Nephron progenitor cell (in vitro differentiated cells): ENCODE data around the gene MCU.

Experiments
- DNase-seq: peaks from one replicate; pipeline ENCODE4 v3.0.0; 2021
- H3K27ac Mint-ChIP-seq: 2 replicates; pipeline ENCODE4 v1.8.0; 2021; ENCODE audit warnings: mild to moderate bottlenecking, moderate library complexity, mixed read lengths
- H3K27me3 Mint-ChIP-seq: 2 replicates; pipeline ENCODE4 v1.8.0; 2021; ENCODE audit warnings: mild to moderate bottlenecking, low read depth, mixed read lengths; ENCODE audit not compliant: poor library complexity
- H3K36me3 Mint-ChIP-seq: 2 replicates; pipeline ENCODE4 v1.8.0; 2021; ENCODE audit warnings: low read depth, mixed read lengths
- H3K4me1 Mint-ChIP-seq: 2 replicates; pipeline ENCODE4 v1.8.0; 2021; ENCODE audit warnings: mixed read lengths
- H3K4me3 Mint-ChIP-seq: 2 replicates; pipeline ENCODE4 v1.8.0; 2021; ENCODE audit warnings: mild to moderate bottlenecking, moderate library complexity, mixed read lengths
- H3K9me3 Mint-ChIP-seq: 2 replicates; pipeline ENCODE4 v1.8.0; 2021; ENCODE audit warnings: mild to moderate bottlenecking, moderate library complexity, mixed read lengths
- TF ChIP-seq, protein P1 (sequence below): fragments of 200-600 bp; sonication (generic); IDR thresholded peaks from 2 replicates; pipeline ENCODE4 v1.5.0; 2021; ENCODE audit warnings: antibody characterized with exemption

The MCU gene

GRCh38 chr10:72875250-72876055, 183.5 kb downstream of the MCU start:
- no peaks in the 10 kb centered on the region for H3K27me3 Mint-ChIP-seq
- H3K4me1 Mint-ChIP-seq = no peaks in the 10 kb centered on the region
- no peak overlapping the region for H3K27ac Mint-ChIP-seq
- H3K36me3 Mint-ChIP-seq = peaks cover 40% of the 10 kb centered on the region
- TF ChIP-seq, protein P1, sequence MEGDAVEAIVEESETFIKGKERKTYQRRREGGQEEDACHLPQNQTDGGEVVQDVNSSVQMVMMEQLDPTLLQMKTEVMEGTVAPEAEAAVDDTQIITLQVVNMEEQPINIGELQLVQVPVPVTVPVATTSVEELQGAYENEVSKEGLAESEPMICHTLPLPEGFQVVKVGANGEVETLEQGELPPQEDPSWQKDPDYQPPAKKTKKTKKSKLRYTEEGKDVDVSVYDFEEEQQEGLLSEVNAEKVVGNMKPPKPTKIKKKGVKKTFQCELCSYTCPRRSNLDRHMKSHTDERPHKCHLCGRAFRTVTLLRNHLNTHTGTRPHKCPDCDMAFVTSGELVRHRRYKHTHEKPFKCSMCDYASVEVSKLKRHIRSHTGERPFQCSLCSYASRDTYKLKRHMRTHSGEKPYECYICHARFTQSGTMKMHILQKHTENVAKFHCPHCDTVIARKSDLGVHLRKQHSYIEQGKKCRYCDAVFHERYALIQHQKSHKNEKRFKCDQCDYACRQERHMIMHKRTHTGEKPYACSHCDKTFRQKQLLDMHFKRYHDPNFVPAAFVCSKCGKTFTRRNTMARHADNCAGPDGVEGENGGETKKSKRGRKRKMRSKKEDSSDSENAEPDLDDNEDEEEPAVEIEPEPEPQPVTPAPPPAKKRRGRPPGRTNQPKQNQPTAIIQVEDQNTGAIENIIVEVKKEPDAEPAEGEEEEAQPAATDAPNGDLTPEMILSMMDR = peak; percentile 37
- peaks cover 26% of the 10 kb centered on the region for H3K9me3 Mint-ChIP-seq
- no peak for DNase-seq
- H3K4me3 Mint-ChIP-seq = no peak overlapping the region

GRCh38 chr10:72879245-72879644, 187.3 kb downstream of the MCU start:
- TF ChIP-seq, protein P1 = no peak
- no peak overlapping the region for H3K27ac Mint-ChIP-seq
- H3K27me3 Mint-ChIP-seq = no peaks in the 10 kb centered on the region
- H3K4me1 Mint-ChIP-seq = no peaks in the 10 kb centered on the region
- H3K4me3 Mint-ChIP-seq = no peak overlapping the region
- H3K9me3 Mint-ChIP-seq = peaks cover 41% of the 10 kb centered on the region
- H3K36me3 Mint-ChIP-seq = peaks cover 65% of the 10 kb centered on the region
- no peak for DNase-seq

- H3K27ac Mint-ChIP-seq = no peak overlapping the region
- no peaks in the 10 kb centered on the region for H3K27me3 Mint-ChIP-seq
- TF ChIP-seq, protein P1 = no peak
- peaks cover 75% of the 10 kb centered on the region for H3K36me3 Mint-ChIP-seq
- H3K9me3 Mint-ChIP-seq = peaks cover 41% of the 10 kb centered on the region
- H3K4me3 Mint-ChIP-seq = no peak overlapping the region
- H3K4me1 Mint-ChIP-seq = no peaks in the 10 kb centered on the region
- no peak for DNase-seq
Measured at GRCh38 chr10:72881291-72881690, 189.3 kb downstream of the MCU start.

DNA sequence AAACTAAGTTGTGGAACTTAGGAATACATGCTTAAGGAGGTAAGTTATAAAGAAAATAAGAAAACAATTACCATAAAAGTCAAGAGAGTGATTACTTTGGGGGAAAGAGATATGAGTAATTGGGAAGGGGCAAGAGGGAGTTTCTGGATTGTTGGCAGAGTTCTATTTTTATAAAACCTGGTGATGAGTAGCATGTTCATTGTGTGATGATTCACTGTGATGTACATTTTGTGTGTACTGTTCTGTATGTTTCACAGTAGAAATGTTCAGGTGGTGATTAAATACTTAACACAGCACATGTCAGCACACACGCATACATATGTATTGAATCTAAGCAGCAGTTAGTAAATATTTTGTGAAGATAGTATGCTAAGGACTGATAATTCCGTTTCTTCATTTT, 191.9 kb downstream of the MCU start:
- Mint-ChIP-seq H3K9me3 (peaks cover 29% of the 10 kb centered on the region), H3K27me3 (no peaks in the 10 kb centered on the region), H3K27ac (no peak overlapping the region), H3K4me3 (no peak overlapping the region), H3K36me3 (peaks cover 78% of the 10 kb centered on the region), H3K4me1 (peaks cover 7% of the 10 kb centered on the region)
- TF ChIP-seq, protein P1 = no peak
- DNase-seq = no peak

DNA sequence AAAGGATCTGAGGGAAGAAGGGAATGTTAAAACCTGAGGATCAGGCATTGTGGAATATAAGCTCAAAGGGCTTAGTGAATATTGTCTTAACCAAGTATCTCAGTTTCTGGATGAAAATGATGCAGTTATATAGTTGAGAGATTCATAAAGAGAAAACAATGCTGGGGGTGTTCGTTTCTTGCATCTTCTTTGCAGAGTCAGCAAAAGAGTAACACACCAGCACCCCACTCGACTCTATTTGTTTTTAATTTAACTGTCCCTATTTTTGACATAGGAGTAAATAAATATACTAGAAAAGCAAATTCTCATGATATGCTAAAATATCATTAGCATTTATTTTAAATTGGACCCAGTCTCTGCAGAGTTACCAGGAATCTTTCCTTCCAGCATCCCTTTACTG, 194.0 kb downstream of the MCU start:
- peaks cover 7% of the 10 kb centered on the region for H3K4me1 Mint-ChIP-seq
- TF ChIP-seq, protein P1 = no peak
- no peak for DNase-seq
- peaks cover 11% of the 10 kb centered on the region for H3K9me3 Mint-ChIP-seq
- no peaks in the 10 kb centered on the region for H3K27me3 Mint-ChIP-seq
- no peak overlapping the region for H3K27ac Mint-ChIP-seq
- H3K36me3 Mint-ChIP-seq = peaks cover 59% of the 10 kb centered on the region
- H3K4me3 Mint-ChIP-seq = no peak overlapping the region

- H3K4me3 Mint-ChIP-seq = no peak overlapping the region
- no peak for DNase-seq
- peaks cover 53% of the 10 kb centered on the region for H3K36me3 Mint-ChIP-seq
- TF ChIP-seq, protein P1 = no peak
- no peak overlapping the region for H3K27ac Mint-ChIP-seq
- peaks cover 6% of the 10 kb centered on the region for H3K9me3 Mint-ChIP-seq
- peaks cover 3% of the 10 kb centered on the region for H3K27me3 Mint-ChIP-seq
- peaks cover 7% of the 10 kb centered on the region for H3K4me1 Mint-ChIP-seq
Measured at GRCh38 chr10:72886621-72887020, 194.7 kb downstream of the MCU start.
